OCI-M2 (cell line): ENCODE results near the gene HMGCS1.
"Not testable (repeated sequence)": the region's sequence is repeated elsewhere in the genome, so short reads cannot be mapped to it uniquely, and the experiment has no call there.

ENCODE experiments used
- DNase-seq: peaks from one replicate; lab custom pipeline; 2025; ENCODE audit not compliant: unreplicated experiment; lab: John Stamatoyannopoulos, UW

Gene HMGCS1

DNA sequence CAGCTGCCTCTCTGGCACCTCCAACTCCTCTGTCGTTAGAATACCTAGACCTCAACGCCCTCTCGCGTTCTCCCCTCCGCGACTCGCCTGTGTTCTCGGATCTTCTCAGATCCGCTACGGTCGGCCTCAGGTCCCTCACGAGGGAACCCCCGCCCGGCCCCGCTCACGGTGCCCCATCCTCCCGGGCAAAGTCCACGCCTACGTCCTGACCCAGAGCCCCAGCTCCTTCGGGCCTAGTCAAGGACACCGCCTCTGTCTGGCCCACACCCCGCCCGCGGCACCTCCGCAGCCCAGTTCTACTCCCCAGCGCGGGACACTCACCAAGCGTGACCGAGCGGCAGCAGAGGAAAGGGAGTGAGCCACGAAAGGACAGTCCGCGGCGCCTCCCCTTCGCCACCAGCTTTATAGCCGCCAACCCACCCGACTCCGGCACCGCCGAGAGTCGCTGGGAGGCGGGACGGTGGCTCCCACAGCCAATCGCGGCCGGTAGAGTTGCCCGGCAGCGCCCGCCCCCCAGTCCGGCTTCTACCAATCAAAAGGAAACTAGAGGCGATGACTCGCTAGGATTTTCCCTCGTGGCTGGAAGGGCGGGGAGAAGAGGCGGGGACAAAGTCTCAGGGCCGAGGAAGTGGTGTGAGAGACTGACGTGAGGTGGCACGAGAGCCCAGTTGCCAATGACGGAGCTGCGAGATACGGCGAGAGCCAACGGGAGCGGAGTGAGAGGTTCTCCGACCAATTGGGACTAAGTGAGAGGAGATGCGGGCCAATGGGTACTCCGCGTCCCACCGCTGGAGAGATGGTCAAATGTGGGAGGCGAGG is at the start of gene HMGCS1:
TSS of gene HMGCS1 (minus strand) at position 378 of the 819 bp plus-strand sequence. CDS start 14,447 bp downstream, outside the sequence.
- DNase-seq, result peak; percentile 79

DNA sequence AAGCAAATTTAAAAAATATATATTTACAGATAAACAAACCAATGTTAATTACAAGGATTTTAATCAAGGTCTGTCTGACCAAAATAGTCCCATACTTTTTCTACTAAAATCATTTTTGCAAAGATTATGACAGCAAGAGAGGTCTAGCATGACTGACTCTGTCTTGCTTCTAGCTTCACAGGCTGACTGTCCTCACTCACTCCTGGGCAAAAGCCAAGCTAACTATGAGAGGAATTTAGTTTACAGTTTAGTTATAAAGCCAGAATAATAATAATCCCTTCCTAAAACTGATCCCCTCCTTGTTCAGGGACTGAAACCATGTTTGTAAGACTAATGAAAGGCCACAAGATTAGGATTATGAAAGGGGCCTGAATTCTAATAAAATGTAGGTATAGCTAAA is 45.5 kb upstream of the HMGCS1 start:
- DNase-seq, result no peak

DNA sequence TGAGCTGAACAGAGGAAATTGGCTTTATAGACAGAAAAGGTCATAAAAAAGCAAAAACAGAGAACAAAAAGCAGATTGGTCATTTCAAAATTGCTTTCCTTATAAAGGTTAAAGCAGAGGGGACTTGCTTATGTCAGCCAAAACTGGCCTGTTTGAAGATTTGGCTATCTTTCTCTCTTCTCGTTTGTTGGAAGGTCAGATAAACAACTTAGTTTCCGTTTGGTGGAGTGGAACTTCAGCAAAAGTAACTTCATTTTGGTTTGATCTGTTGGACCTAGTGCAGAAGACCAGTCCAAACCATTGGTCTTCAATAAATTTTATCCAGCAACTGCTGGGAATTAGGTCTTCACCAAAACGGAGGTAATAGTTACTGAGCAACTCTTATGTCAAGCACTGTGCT is 45.1 kb upstream of the HMGCS1 start:
- no peak for DNase-seq

DNA sequence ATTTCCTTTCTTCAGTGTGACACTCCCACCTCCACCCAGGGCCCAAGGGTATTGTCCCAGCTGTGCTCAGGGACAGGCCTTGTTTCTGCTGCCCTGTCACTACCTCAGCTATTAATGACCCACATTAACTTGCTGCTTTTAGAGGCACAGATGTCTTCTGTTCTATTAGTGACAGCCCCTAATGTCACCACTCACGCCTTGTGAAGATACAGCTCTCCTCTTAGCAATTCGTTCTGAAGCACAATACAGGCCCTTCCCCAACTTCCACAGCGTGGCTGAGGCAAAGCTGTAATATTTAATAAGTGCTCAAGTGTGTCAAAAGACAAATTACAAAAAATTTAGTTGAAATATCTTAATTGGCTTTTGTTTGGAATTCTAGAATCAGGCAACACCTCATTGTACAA is 44.7 kb upstream of the HMGCS1 start:
- no peak for DNase-seq

DNA sequence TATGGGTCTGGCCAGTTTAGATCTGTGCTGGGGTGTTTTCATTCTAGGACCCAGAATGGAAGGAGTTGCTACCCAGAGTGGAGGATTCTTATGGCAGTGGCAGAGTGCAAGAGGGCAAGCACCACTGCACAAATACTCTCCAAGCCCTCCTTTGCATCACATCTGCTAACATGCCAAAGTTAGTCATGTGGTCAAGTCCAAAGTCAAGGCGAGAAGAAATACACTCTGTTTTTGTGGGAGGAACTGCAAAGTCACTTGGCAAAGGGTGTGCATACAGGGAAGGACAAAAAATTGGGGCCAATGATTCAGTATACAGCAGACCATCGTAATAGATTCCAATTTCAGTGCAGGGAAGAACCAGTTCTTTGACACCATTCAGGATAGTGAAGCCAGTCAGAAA is 43.9 kb upstream of the HMGCS1 start:
- no peak for DNase-seq

DNA sequence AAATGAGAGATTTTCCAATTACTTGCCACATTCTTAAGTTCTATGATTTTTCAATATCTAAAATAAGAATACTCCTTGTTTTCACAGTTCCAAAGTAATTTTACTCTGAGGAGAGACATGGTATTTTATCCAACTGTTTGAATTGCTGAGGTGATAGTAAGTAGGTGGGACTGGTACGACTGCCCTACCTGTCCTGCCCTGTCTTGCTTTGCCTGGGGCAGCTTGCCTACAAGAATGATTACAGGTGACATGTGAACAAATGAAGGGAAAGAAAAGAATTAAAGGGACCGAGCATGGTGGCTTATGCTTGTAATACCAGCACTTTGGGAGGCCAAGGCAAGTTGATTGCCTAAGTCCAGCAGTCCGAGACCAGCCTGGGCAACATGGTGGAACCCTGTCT is 41.6 kb upstream of the HMGCS1 start:
- DNase-seq, result no peak

DNA sequence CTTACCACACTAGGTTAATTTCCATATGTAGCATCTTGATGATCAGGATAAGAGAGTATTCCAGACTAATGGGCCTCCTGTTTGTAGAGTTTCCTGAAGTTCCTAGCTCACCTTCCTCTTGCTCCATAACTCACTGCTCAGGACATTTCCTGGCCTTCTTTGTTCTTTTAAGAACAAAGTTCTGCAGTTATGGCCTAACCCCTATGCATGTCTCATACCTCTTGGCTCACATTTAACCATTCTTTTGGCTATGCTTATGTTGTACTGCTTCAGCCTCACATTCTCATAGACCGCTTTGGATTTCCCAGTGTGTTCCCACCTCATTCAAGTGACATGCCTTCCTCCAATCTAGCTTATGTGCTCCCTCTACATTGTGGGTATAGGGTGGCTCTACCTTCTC is 40.5 kb upstream of the HMGCS1 start:
- no peak for DNase-seq

DNA sequence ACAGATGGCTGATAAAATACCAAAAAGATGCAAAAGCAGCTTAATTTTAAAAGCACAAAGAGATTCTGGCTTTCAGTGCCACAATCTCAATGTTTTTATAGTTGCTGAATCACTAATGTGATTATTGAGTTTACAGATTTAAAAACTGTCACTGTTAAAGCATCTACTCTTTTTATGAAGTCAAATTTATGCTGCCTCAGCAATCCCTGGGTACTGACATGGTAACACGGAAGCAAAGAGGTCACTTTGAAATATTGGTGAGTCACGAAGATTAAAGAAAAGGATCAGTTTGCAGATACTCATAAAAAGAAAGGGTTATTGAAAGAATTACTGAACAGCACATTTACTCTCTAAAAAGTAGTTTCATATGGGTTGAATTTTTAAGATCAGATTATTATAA is 39.7 kb upstream of the HMGCS1 start:
- no peak for DNase-seq

DNA sequence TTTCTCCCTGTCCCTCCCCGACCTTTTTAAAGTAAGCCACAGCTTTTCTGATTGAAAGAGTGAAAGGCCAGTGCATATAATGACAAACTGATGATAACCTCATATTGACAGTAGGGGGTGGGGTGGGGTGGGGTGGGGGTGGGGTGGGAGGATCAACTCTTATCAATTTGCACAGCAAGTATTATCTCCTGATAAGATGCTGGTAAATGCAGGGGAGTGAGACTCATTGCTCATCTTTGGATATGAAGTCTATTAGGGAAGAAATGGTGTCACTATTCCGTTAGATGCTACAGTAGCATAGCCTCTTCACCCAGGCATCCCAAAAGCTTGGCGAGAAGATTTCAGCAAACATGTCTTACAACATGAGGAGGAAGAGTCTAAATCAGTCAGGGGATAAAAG is 38.9 kb upstream of the HMGCS1 start:
- DNase-seq, result no peak

DNA sequence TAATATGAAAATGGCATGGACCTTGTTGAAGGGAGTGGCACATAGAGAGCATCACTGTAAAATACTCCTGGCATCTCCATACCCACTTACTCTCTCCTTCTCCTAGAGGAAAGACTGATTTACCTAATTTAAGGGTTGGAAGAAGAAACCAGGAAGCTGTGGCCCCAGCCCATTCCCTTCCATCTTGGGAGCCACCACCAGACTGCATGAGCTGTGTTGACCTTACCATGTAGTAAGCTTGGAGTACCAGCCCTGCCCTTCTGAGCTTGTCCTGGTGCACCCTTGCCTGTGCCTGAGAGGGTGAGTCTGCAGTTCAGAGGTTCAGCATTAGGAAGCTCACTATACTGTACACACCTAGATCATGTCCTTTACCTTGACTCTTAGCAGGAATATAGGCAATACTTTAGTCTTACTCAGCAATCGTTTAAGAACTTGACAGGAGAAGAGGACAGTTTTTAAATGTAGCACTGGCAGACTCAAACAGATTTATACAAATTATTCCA is 35.7 kb upstream of the HMGCS1 start:
- DNase-seq, result no peak

DNA sequence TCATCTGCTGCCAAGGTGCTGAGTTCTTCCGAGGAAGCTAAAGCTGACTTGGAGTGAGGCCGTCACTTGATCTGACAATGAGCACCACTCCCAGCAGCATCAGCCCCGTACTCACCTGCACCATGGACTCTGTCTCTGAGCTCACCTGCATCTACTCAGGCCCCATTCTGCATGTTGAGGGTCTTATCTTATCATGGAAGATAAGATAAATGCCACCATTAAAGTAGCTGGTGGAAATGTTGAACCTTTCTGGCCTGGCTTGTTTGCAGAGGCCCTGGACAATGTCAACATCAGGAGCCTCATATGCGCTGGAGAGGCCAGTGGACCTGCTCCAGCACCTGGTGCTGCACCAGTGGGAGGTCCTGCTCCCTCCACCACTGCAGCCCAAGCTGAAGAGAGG is 35.0 kb upstream of the HMGCS1 start:
- DNase-seq, result no peak

DNA sequence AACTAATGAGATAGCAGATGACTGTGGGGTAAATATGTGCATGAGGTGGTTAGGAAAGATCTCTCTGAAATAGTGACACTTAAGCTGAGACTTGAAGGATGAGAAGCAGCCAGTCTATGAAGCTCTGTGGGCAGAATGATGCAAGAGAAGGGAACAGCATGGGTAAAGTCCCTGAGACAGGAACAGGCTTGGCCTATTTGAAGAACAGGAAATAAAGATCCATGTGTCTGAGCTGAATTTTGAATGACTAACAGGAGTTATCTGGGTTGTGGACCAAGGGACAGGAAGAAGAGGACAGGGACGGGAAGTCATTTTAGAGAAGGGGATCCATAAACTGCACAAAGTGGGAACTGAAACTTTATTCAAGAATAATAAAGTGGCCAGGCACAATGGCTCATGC is 25.6 kb upstream of the HMGCS1 start:
- no peak for DNase-seq

DNA sequence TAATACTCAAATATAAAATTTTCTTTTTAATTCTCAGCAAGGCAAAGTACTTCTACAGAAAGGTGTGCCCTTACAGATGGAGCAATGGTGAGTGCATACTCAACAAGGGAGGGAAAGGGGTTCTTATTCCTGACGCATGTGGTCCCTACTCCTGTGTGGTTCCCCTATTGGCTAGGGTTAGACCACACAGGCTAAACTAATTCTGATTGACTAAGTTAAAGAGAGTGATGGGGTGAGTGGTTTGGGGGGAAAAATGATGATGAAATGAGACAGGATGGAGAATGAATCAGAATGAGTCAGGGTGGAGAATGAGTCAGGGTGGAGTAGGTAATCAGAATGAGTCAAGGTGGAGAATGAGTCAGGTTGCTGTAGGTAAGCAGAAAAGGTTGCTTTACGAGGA is 22.9 kb upstream of the HMGCS1 start:
- no peak for DNase-seq

DNA sequence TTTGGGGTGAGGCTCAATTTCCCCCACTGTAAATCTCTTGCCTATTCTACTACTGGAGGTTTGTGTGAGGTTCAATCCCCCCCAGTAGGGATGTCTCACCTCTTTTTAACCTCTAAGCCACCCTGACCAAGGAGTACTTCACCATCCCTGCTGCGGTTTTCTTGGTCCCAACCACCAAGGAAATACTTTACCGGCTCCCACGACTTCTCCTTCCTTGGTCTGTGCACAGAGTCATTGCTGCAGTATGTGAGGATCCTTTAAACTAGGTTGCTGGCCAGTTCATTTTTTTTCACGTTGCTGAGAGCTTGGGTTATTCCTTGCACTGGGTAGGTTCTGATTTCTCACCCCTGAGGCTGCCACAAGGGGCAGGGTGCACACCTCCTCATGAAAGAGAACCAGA is 22.5 kb upstream of the HMGCS1 start:
- no peak for DNase-seq

DNA sequence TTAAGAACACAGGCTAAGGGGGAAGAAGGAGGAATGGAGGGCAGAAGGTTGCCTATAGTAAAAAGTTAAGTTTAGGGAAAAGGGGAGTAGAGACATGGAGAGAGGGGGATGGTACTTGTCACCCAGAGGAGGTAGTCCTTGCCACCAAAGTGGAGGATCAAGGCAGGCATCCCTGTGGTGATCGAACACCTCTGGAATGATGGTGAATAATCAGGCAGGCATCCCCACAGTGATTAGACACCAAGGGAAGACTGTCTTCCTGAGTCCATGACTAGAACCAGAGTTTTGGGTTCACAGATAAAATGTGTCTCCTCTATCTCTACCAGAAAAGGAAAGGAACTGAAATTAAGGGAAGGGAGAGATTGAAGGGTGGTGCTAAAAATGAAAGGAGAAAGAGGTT is 19.2 kb upstream of the HMGCS1 start:
- no peak for DNase-seq

DNA sequence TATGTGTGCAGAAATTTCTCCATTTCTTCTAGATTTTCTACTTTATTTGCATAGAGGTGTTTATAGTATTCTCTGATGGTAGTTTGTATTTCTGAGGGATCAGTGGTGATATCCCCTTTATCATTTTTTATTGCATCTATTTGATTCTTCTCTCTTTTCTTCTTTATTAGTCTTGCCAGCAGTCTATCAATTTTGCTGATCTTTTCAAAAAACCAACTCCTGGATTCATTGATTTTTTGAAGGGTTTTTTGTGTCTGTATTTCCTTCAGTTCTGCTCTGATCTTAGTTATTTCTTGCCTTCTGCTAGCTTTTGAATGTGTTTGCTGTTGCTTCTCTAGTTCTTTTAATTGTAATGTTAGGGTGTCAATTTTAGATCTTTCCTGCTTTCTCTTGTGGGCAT is 12.4 kb upstream of the HMGCS1 start:
- not testable (repeated sequence) for DNase-seq

DNA sequence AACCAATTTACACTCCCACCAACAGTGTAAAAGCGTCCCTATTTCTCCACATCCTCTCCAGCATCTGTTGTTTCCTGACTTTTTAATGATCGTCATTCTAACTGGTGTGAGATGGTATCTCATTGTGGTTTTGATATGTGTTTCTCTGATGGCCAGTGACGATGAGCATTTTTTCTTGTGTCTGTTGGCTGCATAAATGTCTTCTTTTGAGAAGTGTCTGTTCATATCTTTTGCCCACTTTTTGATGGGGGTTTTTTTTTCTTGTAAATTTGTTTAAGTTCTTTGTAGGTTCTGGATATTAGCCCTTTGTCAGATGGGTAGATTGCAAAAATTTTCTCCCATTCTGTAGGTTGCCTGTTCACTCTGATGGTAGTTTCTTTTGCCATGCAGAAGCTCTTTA is 10.3 kb upstream of the HMGCS1 start:
- DNase-seq, result not testable (repeated sequence)

DNA sequence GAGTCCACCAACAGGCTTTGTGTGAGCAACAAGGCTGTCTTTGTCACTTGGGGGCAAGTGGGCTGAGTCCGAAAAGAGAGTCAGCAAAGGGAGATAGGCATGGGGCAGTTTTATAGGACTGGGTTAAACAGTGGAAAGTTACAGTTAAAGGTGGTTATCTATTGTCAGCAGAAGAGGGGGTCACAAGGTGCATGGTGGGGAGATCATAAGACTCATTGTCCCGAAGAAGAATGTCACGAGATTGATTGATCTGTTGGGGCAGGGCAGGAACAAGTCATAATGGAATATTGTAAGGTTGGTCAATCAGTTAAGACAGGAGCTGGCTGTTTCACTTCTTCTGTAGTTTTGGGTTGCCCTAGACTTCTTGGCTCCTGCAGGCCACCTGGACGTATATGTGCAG is 7.6 kb upstream of the HMGCS1 start:
- peak; percentile 12 for DNase-seq

DNA sequence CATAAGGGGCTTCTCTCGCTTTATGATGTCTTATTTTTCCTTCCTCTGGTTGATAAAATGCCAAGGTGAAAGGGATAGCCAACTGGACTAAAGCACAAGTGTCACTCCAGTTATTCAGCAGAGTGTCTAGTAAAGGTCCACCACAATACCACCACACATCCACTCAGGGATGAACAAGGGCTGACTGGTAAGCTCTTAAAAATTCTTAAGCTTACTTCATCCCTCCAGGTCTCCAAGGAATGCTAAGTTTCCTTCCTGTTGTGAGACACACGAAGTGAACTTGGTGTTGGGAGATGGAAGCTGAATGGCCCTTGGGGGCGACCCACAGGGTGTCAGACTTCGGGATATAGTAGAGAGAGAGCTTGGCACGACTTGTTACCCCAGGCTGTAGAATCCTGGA is 3.2 kb upstream of the HMGCS1 start:
- DNase-seq, result no peak

DNA sequence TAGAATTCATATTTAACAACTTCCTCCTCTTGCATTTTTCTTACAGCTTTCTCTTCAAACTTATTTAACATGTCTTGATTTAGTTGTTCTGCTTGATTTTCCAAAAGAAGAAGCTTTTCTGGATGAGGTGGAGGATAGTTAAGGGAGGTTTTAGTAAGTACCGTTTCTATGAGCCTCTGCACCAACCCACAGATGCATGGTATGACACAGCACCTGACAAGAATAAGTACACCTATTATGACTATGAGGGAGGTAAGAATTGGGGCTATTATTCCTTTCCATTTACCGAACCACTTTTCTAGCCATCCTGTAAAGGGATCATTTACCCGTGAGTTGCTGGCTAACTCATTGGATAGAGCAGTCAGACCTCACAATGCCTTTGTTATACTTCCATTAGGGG is 2.5 kb upstream of the HMGCS1 start:
- DNase-seq, result no peak

DNA sequence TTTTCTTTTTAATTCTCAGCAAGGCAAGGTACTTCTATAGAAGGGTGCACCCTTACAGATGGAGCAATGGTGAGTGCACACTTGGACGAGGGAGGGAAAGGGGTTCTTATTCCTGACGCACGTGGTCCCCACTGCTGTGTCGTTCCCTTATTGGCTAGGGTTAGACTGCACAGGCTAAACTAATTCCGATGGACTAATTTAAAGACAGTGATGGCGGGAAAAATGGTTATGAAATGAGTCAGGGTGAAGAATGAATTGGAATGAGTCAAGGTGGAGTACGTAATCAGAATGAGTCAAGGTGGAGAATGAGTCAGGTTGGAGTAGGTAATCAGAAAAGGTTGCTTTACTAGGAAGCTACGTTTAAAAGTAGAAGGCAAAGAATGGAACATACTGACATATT is 2.1 kb upstream of the HMGCS1 start:
- DNase-seq, result no peak

DNA sequence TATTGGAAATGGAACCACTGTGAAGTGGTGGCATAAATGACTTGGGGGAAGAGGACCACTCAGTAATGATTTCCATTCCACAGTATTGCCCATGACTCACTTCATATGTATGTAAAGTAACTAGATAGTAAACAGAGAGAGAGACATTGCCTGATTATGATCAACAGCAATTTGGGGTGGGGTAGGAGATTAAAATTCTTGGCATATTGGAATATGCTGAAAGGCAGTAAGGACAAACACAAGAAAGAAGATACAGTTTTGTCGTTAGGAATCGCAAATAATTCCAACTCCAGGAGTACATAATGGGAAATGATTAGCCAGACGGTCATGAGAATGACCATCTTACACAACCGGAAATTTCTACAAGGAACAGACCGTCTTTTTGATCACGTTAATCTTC is 1.5 kb upstream of the HMGCS1 start:
- DNase-seq, result no peak

DNA sequence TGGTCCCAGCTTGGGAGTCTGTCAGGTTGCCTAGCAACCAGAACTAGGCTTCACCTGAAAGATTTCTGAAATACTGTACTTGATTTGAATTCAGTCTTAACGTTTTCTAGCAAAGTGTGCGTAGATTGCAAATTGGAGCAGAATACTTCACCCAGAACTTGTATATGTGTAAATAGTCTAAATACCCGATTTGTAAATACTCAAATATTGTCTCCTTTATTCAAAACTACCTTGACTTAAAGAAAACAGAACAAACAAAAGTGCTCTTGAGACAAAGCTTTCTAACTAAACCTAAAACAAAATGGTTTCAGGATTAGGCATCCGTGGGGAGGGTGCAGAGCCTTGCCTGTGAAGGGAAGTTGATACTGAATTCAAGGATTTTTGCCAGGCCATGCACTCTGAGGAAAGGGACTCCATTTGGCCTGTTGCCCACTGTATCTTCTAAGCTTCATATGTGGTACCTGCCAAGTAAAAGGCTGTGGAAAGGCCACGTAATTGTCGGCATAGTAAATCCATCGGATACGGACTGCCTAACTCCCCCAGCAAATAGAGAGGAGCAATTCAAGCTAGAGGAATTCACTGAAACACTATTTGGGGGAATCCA is 744 bp upstream of the HMGCS1 start:
- DNase-seq, result no peak
